Fibroblast of lung (primary cell): Measurements from ENCODE around the gene MBTD1. TPM values are rescaled to one million over a fixed set of nuclear protein-coding genes. Genes with fewer than 3 reads are reported as not detected.

Source experiments
- DNase-seq, 2 donors: peaks; one replicate each; pipeline versions ENCODE4 v3.0.0 to v3.0.0-alpha.2; 2010; ENCODE audit warnings: low read depth in 2 of 2
- H2AFZ ChIP-seq: 2 replicates; pipeline ENCODE4 v1.5.1; 2012; ENCODE audit warnings: low read length, control low read depth, inconsistent platforms
- H3K27ac ChIP-seq: 2 replicates; pipeline ENCODE4 v1.5.1; 2011; ENCODE audit warnings: low read length, control low read depth; ENCODE audit not compliant: insufficient read depth
- H3K27me3 ChIP-seq: 2 replicates; pipeline ENCODE4 v1.5.1; 2011; ENCODE audit warnings: mild to moderate bottlenecking, low read length; ENCODE audit not compliant: control insufficient read depth, insufficient read depth
- H3K36me3 ChIP-seq: 2 replicates; pipeline ENCODE4 v1.5.1; 2011; ENCODE audit warnings: low read length; ENCODE audit not compliant: control insufficient read depth, insufficient read depth
- H3K4me1 ChIP-seq: 2 replicates; pipeline ENCODE4 v1.5.1; 2011; ENCODE audit warnings: low read length; ENCODE audit not compliant: control insufficient read depth, insufficient read depth; ENCODE audit errors: extremely low read depth
- H3K4me2 ChIP-seq: 2 replicates; pipeline ENCODE4 v1.5.1; 2011; ENCODE audit warnings: low read length, control low read depth; ENCODE audit not compliant: insufficient read depth; ENCODE audit errors: extremely low read depth
- H3K4me3 ChIP-seq, 4 experiments: fragments of 200-600 bp in 1 of 4; sonication (generic) in 1 of 4; replicated peaks in 1 of 4; 2 replicates each; pipeline ENCODE4 v1.5.1; 2011 to 2016; ENCODE audit warnings: low read length in 4 of 4, low read depth in 3 of 4, mild to moderate bottlenecking in 3 of 4, control low read depth in 2 of 4, inconsistent platforms in 1 of 4, mixed read lengths in 1 of 4; ENCODE audit not compliant: insufficient read depth in 1 of 4; ENCODE audit errors: control extremely low read depth in 1 of 4
- H3K79me2 ChIP-seq: 2 replicates; pipeline ENCODE4 v1.5.1; 2012; ENCODE audit warnings: mild to moderate bottlenecking, low read length, inconsistent platforms; ENCODE audit not compliant: control insufficient read depth, insufficient read depth
- H3K9ac ChIP-seq: 2 replicates; pipeline ENCODE4 v1.5.1; 2011; ENCODE audit warnings: mild to moderate bottlenecking, low read length, control low read depth; ENCODE audit not compliant: insufficient read depth
- H3K9me3 ChIP-seq: 2 replicates; pipeline ENCODE4 v1.5.1; 2012; ENCODE audit warnings: low read depth, low read length; ENCODE audit not compliant: control insufficient read depth, insufficient read depth
- H4K20me1 ChIP-seq: 2 replicates; pipeline ENCODE4 v1.5.1; 2011; ENCODE audit warnings: low read length; ENCODE audit not compliant: control insufficient read depth, insufficient read depth; ENCODE audit errors: extremely low read depth
- CTCF ChIP-seq, 2 donors: IDR thresholded peaks in 1 of 2; conservative IDR thresholded peaks in 1 of 2; 1 replicate in 1 of 2; 2 replicates in 1 of 2; pipeline ENCODE4 v1.5.1; 2011 to 2012; ENCODE audit warnings: low read length in 2 of 2, control low read depth in 1 of 2, inconsistent platforms in 1 of 2, low read depth in 1 of 2, mild to moderate bottlenecking in 1 of 2
- EZH2 ChIP-seq: IDR thresholded peaks from 2 replicates; pipeline ENCODE4 v1.5.1; 2012; ENCODE audit warnings: low read length, control low read depth, mild to moderate bottlenecking; ENCODE audit errors: missing control alignments
- polyA plus RNA-seq, 2 donors: library from polyadenylated mRNA; depleted of rRNA in 1 of 2; stranded (reverse) in 1 of 2; unstranded in 1 of 2; fragments of >200 nt; gene quantifications; 2 replicates each; pipeline ENCODE4 v1.2.1, GENCODE V29; 2011 to 2012; ENCODE audit warnings: missing spikeins in 1 of 2
- total RNA-seq: library from RNA; depleted of rRNA; stranded (reverse); fragments of >200 nt; gene quantifications from 2 replicates; pipeline ENCODE4 v1.2.1, GENCODE V29; 2014

The MBTD1 gene
- total and polyA plus RNA-seq, 2 donors (not counting 1 experiment from before 2014, with no cell fraction given): 4.4 to 13.7 TPM

GRCh38 chr17:51189628-51190027 lies 70.2 kb downstream of the MBTD1 start:
- H3K9ac ChIP-seq: no peak overlapping the region
- H3K27ac ChIP-seq: no peak overlapping the region
- no peaks in the 10 kb centered on the region for H3K79me2 ChIP-seq
- peak in 1 of 2 donors; percentile 10 for DNase-seq
- H3K4me1 ChIP-seq: no peaks in the 10 kb centered on the region
- H3K4me2 ChIP-seq: no peak overlapping the region
- peaks cover 3% of the 10 kb centered on the region for H3K36me3 ChIP-seq
- no peaks in the 10 kb centered on the region for H4K20me1 ChIP-seq
- no peaks in the 10 kb centered on the region for H3K27me3 ChIP-seq
- H2AFZ ChIP-seq: no peak overlapping the region
- TF ChIP-seq EZH2 (no peak), CTCF (conservative IDR thresholded peaks at IDR 0.05 in 1 of 2, IDR thresholded peaks at IDR 0.05 in 1 of 2; ENCODE audit: low read depth in 1 of 2, low read length in 2 of 2) (no peak)
- H3K9me3 ChIP-seq: no peaks in the 10 kb centered on the region
- H3K4me3 ChIP-seq: no peak overlapping the region

GRCh38 chr17:51189162-51189561 lies 70.7 kb downstream of the MBTD1 start:
- Histone ChIP-seq H3K4me3 (no peak overlapping the region), H3K79me2 (no peaks in the 10 kb centered on the region), H3K4me2 (no peak overlapping the region), H2AFZ (no peak overlapping the region), H4K20me1 (no peaks in the 10 kb centered on the region), H3K9me3 (no peaks in the 10 kb centered on the region), H3K9ac (no peak overlapping the region), H3K36me3 (peaks cover 3% of the 10 kb centered on the region), H3K4me1 (no peaks in the 10 kb centered on the region), H3K27me3 (no peaks in the 10 kb centered on the region), H3K27ac (no peak overlapping the region)
- DNase-seq: no peak
- TF ChIP-seq EZH2 (no peak), CTCF (conservative IDR thresholded peaks at IDR 0.05 in 1 of 2, IDR thresholded peaks at IDR 0.05 in 1 of 2; ENCODE audit: low read depth in 1 of 2, low read length in 2 of 2) (no peak)

GRCh38 chr17:51188271-51188833 lies 71.5 kb downstream of the MBTD1 start:
- Histone ChIP-seq H3K4me1 (no peaks in the 10 kb centered on the region), H2AFZ (no peak overlapping the region), H4K20me1 (no peaks in the 10 kb centered on the region), H3K9ac (no peak overlapping the region), H3K9me3 (no peaks in the 10 kb centered on the region), H3K27me3 (no peaks in the 10 kb centered on the region), H3K4me3 (no peak overlapping the region), H3K4me2 (no peak overlapping the region), H3K27ac (no peak overlapping the region), H3K36me3 (peaks cover 3% of the 10 kb centered on the region), H3K79me2 (no peaks in the 10 kb centered on the region)
- TF ChIP-seq EZH2 (no peak), CTCF (conservative IDR thresholded peaks at IDR 0.05 in 1 of 2, IDR thresholded peaks at IDR 0.05 in 1 of 2; ENCODE audit: low read depth in 1 of 2, low read length in 2 of 2) (no peak)
- DNase-seq: peak in 1 of 2 donors; percentile 12
